Measurements from ENCODE around the gene PLEKHG5.

DNA sequence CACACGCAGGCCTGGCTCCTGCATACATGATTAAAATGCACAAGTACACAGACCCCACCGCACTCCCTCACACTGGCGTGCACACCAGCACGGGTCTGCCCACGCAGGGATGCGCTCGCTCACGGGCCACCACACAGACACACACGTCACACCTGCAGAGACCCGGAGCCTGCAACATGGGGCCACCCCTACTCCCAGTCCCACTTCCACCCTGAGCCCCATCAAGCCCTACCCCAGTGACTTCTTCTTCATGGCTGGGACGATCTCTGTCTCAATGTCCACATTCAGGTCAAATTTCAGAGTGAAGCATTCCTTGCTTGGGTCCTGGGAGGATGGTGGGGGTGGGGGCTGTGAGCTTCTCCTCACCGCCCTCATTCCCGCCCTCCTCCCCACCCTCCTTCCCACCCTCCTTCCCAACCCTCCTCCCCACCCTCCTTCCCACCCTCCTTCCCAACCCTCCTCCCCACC, 16.6 kb downstream of the PLEKHG5 start:
- TF ChIP-seq POLR2AphosphoS5 (IDR thresholded peaks at IDR 0.05) (no peak), POLR2A (IDR thresholded peaks at IDR 0.05) (no peak)
- TF ChIP-seq, protein P1, sequence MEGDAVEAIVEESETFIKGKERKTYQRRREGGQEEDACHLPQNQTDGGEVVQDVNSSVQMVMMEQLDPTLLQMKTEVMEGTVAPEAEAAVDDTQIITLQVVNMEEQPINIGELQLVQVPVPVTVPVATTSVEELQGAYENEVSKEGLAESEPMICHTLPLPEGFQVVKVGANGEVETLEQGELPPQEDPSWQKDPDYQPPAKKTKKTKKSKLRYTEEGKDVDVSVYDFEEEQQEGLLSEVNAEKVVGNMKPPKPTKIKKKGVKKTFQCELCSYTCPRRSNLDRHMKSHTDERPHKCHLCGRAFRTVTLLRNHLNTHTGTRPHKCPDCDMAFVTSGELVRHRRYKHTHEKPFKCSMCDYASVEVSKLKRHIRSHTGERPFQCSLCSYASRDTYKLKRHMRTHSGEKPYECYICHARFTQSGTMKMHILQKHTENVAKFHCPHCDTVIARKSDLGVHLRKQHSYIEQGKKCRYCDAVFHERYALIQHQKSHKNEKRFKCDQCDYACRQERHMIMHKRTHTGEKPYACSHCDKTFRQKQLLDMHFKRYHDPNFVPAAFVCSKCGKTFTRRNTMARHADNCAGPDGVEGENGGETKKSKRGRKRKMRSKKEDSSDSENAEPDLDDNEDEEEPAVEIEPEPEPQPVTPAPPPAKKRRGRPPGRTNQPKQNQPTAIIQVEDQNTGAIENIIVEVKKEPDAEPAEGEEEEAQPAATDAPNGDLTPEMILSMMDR (IDR thresholded peaks at IDR 0.05 in 8 of 11, conservative IDR thresholded peaks at IDR 0.05 in 3 of 11): no peak

Measured in spleen (tissue), 7 donors.